Astrocyte of the cerebellum (primary cell): ENCODE results near the gene SMYD4.

Source experiments
- DNase-seq: peaks from one replicate; pipeline ENCODE4 v3.0.0-alpha.2; 2011; ENCODE audit warnings: low read depth
- H3K4me3 ChIP-seq: 2 replicates; pipeline ENCODE4 v1.5.1; 2011; ENCODE audit warnings: mild to moderate bottlenecking, low read depth, low read length, moderate library complexity
- in situ Hi-C: cut with HindIII; loops from 2 replicates; pipeline ENCODE4 v1.10.0; 2017; ENCODE audit warnings: low sequenced_read_pairs
- TF ChIP-seq, protein P1 (sequence below): IDR thresholded peaks from 2 replicates; pipeline ENCODE4 v1.5.1; 2012; ENCODE audit warnings: low read length, low read depth, moderate library complexity, mild to moderate bottlenecking; ENCODE audit errors: missing control alignments

Gene SMYD4

DNA sequence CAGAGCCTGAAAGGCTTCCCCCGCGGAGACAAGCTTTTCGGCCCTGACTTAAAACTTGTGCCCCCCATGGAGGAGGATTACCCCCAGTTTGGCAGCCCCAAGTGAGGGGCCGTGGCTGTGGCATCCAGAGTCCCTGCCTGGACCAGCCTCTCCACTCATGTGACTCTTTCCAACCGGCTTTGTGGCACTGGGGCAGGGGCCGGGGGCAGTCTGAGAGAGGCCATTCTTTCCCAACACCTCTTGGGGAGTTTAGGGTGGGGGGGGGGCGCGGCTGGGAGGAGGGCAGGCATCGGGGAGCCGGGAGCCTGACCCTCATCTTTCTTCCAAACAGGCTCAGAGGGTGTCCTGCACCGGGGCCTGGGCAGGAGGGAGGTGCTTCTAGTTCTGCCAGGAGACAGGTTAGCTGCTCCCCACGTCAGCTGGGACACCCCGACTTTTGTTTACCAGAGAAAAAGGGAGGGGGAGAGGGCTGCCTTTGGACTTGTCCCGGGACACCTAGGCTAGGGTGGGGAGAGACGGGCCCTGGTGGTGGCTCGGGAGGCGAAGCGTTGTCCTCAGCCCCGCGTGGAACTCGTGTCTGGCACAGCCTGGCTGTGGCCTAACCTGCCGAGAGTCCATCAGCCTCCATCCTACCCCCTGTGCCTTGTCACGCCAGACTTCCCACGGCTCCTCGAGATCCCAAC lies 75.1 kb downstream of the SMYD4 start:
- H3K4me3 ChIP-seq, result no peak overlapping the region
- in situ Hi-C loops, result no loop called here

DNA sequence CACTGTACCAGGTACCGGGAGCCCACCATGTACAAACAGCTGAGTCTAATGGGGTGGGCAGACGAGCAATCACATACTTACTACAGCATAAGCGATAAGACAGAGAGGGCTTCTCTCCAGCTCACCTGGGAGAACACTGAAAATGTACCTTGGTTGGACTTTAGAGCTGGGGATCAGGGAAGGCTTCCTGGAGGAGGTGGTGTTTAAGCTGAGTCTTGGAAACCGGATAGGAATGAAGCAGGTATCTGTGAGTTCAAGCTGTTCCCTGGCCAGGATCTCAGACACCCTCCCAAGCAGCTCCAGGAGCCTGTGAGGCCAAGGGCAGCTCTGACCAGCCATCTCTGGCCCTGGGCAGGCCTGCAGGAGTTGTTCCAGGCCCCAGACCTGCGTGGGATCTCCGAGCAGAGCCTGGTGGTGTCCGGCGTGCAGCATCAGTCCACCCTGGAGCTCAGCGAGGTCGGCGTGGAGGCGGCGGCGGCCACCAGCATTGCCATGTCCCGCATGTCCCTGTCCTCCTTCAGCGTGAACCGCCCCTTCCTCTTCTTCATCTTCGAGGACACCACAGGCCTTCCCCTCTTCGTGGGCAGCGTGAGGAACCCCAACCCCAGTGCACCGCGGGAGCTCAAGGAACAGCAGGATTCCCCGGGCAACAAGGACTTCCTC lies 75.8 kb downstream of the SMYD4 start:
- no peak overlapping the region for H3K4me3 ChIP-seq
- in situ Hi-C loops, result no loop called here
- DNase-seq, result no peak
- TF ChIP-seq, protein P1, sequence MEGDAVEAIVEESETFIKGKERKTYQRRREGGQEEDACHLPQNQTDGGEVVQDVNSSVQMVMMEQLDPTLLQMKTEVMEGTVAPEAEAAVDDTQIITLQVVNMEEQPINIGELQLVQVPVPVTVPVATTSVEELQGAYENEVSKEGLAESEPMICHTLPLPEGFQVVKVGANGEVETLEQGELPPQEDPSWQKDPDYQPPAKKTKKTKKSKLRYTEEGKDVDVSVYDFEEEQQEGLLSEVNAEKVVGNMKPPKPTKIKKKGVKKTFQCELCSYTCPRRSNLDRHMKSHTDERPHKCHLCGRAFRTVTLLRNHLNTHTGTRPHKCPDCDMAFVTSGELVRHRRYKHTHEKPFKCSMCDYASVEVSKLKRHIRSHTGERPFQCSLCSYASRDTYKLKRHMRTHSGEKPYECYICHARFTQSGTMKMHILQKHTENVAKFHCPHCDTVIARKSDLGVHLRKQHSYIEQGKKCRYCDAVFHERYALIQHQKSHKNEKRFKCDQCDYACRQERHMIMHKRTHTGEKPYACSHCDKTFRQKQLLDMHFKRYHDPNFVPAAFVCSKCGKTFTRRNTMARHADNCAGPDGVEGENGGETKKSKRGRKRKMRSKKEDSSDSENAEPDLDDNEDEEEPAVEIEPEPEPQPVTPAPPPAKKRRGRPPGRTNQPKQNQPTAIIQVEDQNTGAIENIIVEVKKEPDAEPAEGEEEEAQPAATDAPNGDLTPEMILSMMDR, result no peak

More for the DNA sequence above, 75.1 kb downstream of the SMYD4 start:
- DNase-seq, result no peak
- TF ChIP-seq, protein P1, result no peak

DNA sequence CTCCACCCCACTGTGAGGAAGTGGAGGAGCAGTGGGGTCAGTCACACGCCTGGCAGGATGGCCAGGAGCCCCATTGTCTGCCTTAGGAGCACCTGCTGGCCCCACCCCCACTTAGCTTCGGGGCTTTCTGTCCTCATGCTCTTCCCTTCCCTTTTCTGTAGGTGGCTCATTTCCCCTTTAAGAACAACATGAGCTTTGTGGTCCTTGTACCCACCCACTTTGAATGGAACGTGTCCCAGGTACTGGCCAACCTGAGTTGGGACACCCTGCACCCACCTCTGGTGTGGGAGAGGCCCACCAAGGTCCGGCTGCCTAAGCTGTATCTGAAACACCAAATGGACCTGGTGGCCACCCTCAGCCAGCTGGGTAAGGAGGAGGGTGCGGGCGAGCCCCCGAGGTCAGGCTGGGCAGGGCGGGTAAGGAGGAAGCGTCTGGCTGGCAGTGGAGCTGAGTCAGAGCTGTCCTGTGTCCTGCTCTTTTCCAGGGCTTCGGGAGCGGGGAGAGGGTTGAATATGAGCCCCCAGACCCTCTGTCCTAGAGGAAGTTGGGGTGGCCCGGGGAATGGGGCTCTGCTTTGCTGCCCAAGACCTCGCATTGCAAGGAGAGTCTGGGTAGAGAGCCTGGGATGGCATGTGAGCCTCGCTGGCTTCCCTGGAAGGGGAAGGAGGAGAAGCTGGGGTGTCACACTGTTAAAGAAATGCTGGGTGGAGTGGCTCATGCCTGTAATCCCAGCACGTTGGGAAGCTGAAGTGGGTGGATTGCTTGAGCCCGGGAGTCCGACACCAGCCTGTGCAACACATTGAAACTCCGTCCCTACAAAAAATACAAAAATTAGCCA lies 77.1 kb downstream of the SMYD4 start:
- in situ Hi-C loops, result no loop called here
- no peak overlapping the region for H3K4me3 ChIP-seq
- TF ChIP-seq, protein P1, result no peak
- DNase-seq, result no peak

DNA sequence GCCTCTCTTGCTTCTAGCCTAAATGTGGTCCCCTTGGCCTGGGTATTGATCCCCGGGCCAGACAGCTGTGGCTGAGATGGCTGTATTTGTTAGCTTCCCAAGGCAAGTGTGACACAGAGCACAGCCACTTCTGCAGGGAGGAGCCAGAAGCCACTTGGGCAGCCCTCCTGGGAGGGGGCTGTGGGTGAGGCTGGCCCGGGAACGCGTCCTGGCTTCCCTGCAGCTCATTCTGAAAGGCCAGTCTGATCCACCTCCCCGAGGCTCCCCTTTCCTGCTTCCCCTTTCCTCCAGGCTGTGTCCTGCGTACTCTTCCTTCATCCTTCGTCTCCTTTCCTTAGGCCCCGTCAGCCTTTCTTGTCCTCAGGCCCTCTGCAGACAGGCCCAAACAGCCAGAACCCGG lies 79.1 kb downstream of the SMYD4 start:
- H3K4me3 ChIP-seq, result no peak overlapping the region
- in situ Hi-C loops, result no loop called here
- TF ChIP-seq, protein P1, result no peak
- DNase-seq, result no peak

DNA sequence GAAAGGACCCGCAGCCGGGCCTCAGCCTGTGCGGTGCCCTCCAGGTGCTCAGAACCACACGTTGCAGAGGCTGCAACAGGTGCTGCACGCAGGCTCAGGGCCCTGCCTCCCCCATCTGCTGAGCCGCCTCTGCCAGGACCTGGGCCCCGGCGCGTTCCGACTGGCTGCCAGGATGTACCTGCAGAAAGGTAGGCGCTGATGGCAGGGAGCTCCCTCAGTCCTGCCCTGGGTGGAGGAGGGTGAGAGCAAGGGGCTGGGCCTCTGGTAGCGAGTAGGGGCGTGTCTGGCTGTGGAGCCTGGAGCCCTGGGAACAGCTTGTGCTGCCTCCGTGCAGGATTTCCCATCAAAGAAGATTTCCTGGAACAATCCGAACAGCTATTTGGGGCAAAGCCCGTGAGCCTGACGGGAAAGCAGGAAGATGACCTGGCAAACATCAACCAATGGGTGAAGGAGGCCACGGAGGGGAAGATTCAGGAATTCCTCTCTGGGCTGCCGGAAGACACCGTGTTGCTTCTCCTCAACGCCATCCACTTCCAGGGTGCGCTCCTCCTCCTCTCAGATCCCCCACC lies 82.6 kb downstream of the SMYD4 start:
- in situ Hi-C loops, result no loop called here
- H3K4me3 ChIP-seq, result no peak overlapping the region
- DNase-seq, result no peak
- TF ChIP-seq, protein P1, result no peak

DNA sequence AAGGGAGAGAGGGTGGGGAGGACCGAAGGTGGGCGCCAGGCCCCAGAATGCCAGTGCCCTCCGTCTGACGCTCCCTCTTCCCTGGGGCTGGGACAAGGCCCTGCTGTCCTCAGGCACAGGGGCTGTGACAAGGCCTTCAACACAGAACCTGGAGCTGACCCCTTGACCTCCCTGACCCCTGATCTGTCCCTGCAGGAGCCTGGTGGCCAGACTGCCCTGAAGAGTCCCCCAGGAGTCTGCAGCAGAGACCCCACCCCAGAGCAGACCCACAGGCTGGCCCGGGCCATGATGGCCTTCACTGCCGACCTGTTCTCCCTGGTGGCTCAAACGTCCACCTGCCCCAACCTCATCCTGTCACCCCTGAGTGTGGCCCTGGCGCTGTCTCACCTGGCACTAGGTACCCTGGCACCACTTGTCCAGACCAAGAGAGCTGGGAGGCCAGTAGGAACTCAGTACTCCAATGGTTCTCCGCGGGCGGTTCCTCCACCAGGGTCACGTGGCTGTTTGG lies 84.1 kb downstream of the SMYD4 start:
- in situ Hi-C loops, result no loop called here
- no peak overlapping the region for H3K4me3 ChIP-seq
- no peak for DNase-seq
- TF ChIP-seq, protein P1, result no peak
